Ramos (cell line): ENCODE results near the gene SCRN1.

Experiments
- in situ Hi-C: fragments of 300-500 bp; cut with MboI; formaldehyde crosslinking; loops from one replicate; pipeline ENCODE4 v1.14.3; 2022; ENCODE audit warnings: low sequenced_read_pairs; ENCODE audit not compliant: unreplicated experiment

Gene SCRN1

GRCh38 chr7:29989257-29989995, at the start of gene SCRN1:
Gene SCRN1 (minus strand): TSS chr7:29989801. CDS start chr7:29969067, 20,734 bp downstream.
- in situ Hi-C loops, result no loop called here

GRCh38 chr7:30038196-30038980, 48.8 kb upstream of the SCRN1 start:
- in situ Hi-C loops, result no loop called here

GRCh38 chr7:30036220-30036619, 46.6 kb upstream of the SCRN1 start:
- in situ Hi-C loops, result no loop called here

- in situ Hi-C loops, result no loop called here
Observed at GRCh38 chr7:30034501-30034900, 44.9 kb upstream of the SCRN1 start.

GRCh38 chr7:30032310-30033125, 42.9 kb upstream of the SCRN1 start:
- in situ Hi-C loops, result no loop called here

GRCh38 chr7:30029696-30030095, 40.1 kb upstream of the SCRN1 start:
- in situ Hi-C loops, result no loop called here

GRCh38 chr7:30028749-30029635, 39.4 kb upstream of the SCRN1 start:
- in situ Hi-C loops, result no loop called here

GRCh38 chr7:30028216-30028748, 38.7 kb upstream of the SCRN1 start, which contains the start of gene PLEKHA8:
Gene PLEKHA8 (plus strand): TSS chr7:30028412. CDS start chr7:30028763, 351 bp downstream.
- in situ Hi-C loops, result no loop called here

GRCh38 chr7:30027740-30028215, 38.2 kb upstream of the SCRN1 start:
- in situ Hi-C loops, result no loop called here

GRCh38 chr7:30027065-30027456, 37.5 kb upstream of the SCRN1 start:
- in situ Hi-C loops, result no loop called here

- in situ Hi-C loops, result no loop called here
Observed at GRCh38 chr7:30026229-30027064, 36.8 kb upstream of the SCRN1 start, which contains the start of gene FKBP14. Gene FKBP14 (minus strand): TSS chr7:30026702. CDS start chr7:30026508, 194 bp downstream.

- in situ Hi-C loops, result no loop called here
Observed at GRCh38 chr7:30023524-30023923, 33.9 kb upstream of the SCRN1 start.

GRCh38 chr7:30022991-30023390, 33.4 kb upstream of the SCRN1 start:
- in situ Hi-C loops, result no loop called here

- in situ Hi-C loops, result no loop called here
Observed at GRCh38 chr7:30020535-30020934, 30.9 kb upstream of the SCRN1 start.

GRCh38 chr7:30019960-30020359, 30.4 kb upstream of the SCRN1 start:
- in situ Hi-C loops, result no loop called here

GRCh38 chr7:30019387-30019786, 29.8 kb upstream of the SCRN1 start:
- in situ Hi-C loops, result no loop called here

- in situ Hi-C loops, result no loop called here
Observed at GRCh38 chr7:30018451-30018850, 28.9 kb upstream of the SCRN1 start.

GRCh38 chr7:30012757-30013156, 23.2 kb upstream of the SCRN1 start:
- in situ Hi-C loops, result no loop called here
